HG02943 (cell line): Measurements from ENCODE around the gene RBM43.
"Not testable (repeated sequence)": the region's sequence is repeated elsewhere in the genome, so short reads cannot be mapped to it uniquely, and the experiment has no call there.

Experiments used
- ATAC-seq: cut with Tn5 transposase; IDR thresholded peaks from one replicate; pipeline ENCODE4 v1.9.1; 2021; ENCODE audit warnings: mild to moderate bottlenecking, low read depth, moderate library complexity; ENCODE audit not compliant: unreplicated experiment

The RBM43 gene

GRCh38 chr2:151269798-151270568, 8.3 kb upstream of the RBM43 start:
- no peak for ATAC-seq

GRCh38 chr2:151268085-151268484, 6.4 kb upstream of the RBM43 start:
- ATAC-seq: no peak

- ATAC-seq: no peak
These were observed 5.9 kb upstream of the RBM43 start for GRCh38 chr2:151267537-151267936.

GRCh38 chr2:151265991-151266390, 4.3 kb upstream of the RBM43 start:
- no peak for ATAC-seq

- ATAC-seq: no peak
These were observed 2.6 kb upstream of the RBM43 start for GRCh38 chr2:151264157-151264825.

- ATAC-seq: no peak
These were observed 966 bp upstream of the RBM43 start for GRCh38 chr2:151262629-151263028.

GRCh38 chr2:151261977-151262291, 271 bp upstream of the RBM43 start:
- no peak for ATAC-seq

- peak; percentile 7 for ATAC-seq
These were observed 961 bp downstream of the RBM43 start for GRCh38 chr2:151260573-151261230.

GRCh38 chr2:151258121-151258520, 3.5 kb downstream of the RBM43 start:
- no peak for ATAC-seq

- ATAC-seq: no peak
These were observed 9.0 kb downstream of the RBM43 start for GRCh38 chr2:151252646-151253045.

- no peak for ATAC-seq
These were observed 10.7 kb downstream of the RBM43 start for GRCh38 chr2:151251012-151251411.

GRCh38 chr2:151247432-151247831, 14.2 kb downstream of the RBM43 start:
- ATAC-seq: no peak

- ATAC-seq: no peak
These were observed 15.5 kb downstream of the RBM43 start for GRCh38 chr2:151246152-151246551.

- ATAC-seq: no peak
These were observed 18.2 kb downstream of the RBM43 start for GRCh38 chr2:151243468-151243867.

- ATAC-seq: no peak
These were observed 20.4 kb downstream of the RBM43 start for GRCh38 chr2:151241224-151241623.

- no peak for ATAC-seq
These were observed 21.2 kb downstream of the RBM43 start for GRCh38 chr2:151240433-151240832.

GRCh38 chr2:151239624-151240023, 22.0 kb downstream of the RBM43 start:
- no peak for ATAC-seq

- no peak for ATAC-seq
These were observed 22.9 kb downstream of the RBM43 start for GRCh38 chr2:151238527-151239487.

- ATAC-seq: no peak
These were observed 24.1 kb downstream of the RBM43 start for GRCh38 chr2:151237422-151238025.

GRCh38 chr2:151233760-151234159, 27.9 kb downstream of the RBM43 start:
- not testable (repeated sequence) for ATAC-seq
